Breast epithelium (tissue), 3 donors: ENCODE results near the gene STIM1.

ENCODE experiments used
- POLR2A ChIP-seq: fragments of 450-650 bp; IDR thresholded peaks from one replicate; pipeline ENCODE4 v1.6.1; 2016; ENCODE audit warnings: antibody characterized with exemption, mild to moderate bottlenecking, moderate library complexity
- TF ChIP-seq, protein P1 (sequence below), 3 donors: fragments of 450-650 bp; IDR thresholded peaks; one replicate each; pipeline ENCODE4 v1.5.1; 2016 to 2017; ENCODE audit warnings: antibody characterized with exemption in 3 of 3, mild to moderate bottlenecking in 3 of 3, moderate library complexity in 3 of 3

DNA sequence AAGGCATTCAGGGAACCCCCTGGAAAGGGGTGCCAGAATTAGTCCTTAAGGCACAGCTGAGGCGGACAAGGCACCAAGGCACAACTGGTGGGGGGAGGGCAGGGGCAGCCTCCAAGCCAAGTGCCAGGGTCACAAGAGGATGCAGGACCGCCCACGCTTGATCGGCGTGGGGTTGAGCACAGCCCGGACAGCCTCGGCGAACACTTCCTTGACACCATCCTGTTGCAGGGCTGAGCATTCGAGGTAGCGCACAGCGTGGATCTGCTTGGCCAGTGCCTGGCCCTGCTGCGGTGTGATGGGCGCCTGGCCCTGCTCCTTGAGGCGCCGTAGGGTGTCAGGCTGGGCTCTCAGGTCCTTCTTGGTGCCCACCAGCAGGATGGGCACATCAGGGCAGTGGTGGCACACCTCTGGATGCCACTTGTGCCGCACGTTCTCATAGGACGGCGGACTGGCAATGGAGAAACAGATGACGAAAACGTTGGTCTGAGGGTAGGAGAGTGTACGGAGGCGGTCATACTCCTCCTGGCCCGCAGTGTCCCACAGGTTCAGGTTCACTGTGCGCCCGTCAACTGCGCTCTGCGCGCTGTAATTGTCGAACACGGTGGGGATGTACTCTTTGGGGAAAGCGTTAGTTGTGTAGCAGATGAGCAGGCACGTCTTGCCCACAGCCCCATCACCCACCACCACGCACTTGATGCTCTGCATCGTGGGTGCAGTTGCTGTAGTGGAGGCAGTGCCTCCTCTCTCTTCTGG, 27.9 kb upstream of the STIM1 start:
- TF ChIP-seq, protein P1, sequence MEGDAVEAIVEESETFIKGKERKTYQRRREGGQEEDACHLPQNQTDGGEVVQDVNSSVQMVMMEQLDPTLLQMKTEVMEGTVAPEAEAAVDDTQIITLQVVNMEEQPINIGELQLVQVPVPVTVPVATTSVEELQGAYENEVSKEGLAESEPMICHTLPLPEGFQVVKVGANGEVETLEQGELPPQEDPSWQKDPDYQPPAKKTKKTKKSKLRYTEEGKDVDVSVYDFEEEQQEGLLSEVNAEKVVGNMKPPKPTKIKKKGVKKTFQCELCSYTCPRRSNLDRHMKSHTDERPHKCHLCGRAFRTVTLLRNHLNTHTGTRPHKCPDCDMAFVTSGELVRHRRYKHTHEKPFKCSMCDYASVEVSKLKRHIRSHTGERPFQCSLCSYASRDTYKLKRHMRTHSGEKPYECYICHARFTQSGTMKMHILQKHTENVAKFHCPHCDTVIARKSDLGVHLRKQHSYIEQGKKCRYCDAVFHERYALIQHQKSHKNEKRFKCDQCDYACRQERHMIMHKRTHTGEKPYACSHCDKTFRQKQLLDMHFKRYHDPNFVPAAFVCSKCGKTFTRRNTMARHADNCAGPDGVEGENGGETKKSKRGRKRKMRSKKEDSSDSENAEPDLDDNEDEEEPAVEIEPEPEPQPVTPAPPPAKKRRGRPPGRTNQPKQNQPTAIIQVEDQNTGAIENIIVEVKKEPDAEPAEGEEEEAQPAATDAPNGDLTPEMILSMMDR (IDR thresholded peaks at IDR 0.05) = no peak
- TF ChIP-seq POLR2A = no peak
